ENCODE data around the gene FAM89B. TPM values are rescaled to one million over a fixed set of nuclear protein-coding genes. Genes with fewer than 3 reads are reported as not detected.
A peak's percentile ranks its signal among the peaks of the same experiment; 100 is the strongest.

The FAM89B gene
- total and polyA plus RNA-seq, 10 donors, result 34.5 to 66.1 (median 48.4) TPM

DNA sequence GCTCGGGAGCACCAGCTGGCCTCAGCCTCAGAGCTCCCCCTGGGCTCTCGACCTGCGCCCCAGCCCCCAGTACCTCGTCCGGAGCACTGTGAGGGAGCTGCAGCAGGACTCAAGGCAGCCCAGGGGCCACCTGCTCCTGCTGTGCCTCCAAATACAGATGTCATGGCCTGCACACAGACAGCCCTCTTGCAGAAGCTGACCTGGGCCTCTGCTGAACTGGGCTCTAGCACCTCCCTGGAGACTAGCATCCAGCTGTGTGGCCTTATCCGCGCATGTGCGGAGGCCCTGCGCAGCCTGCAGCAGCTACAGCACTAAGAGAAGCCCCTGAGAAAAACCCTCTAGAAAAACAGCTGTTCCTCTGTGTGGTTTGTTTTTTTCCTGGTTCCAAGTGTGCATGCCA is 918 bp upstream of the FAM89B start:
- H3K36me3 ChIP-seq, result peaks cover 0 to 25% (median 2%) of the 10 kb centered on the region in 6 donors
- no peaks in the 10 kb centered on the region for H3K27me3 ChIP-seq (replicated peaks in 1 of 7)
- TF ChIP-seq, protein P1, sequence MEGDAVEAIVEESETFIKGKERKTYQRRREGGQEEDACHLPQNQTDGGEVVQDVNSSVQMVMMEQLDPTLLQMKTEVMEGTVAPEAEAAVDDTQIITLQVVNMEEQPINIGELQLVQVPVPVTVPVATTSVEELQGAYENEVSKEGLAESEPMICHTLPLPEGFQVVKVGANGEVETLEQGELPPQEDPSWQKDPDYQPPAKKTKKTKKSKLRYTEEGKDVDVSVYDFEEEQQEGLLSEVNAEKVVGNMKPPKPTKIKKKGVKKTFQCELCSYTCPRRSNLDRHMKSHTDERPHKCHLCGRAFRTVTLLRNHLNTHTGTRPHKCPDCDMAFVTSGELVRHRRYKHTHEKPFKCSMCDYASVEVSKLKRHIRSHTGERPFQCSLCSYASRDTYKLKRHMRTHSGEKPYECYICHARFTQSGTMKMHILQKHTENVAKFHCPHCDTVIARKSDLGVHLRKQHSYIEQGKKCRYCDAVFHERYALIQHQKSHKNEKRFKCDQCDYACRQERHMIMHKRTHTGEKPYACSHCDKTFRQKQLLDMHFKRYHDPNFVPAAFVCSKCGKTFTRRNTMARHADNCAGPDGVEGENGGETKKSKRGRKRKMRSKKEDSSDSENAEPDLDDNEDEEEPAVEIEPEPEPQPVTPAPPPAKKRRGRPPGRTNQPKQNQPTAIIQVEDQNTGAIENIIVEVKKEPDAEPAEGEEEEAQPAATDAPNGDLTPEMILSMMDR (IDR thresholded peaks at IDR 0.05 in 8 of 11, conservative IDR thresholded peaks at IDR 0.05 in 3 of 11), result no peak
- TF ChIP-seq POLR2A (IDR thresholded peaks at IDR 0.05), result no peak
- no peak for TF ChIP-seq POLR2AphosphoS5 (IDR thresholded peaks at IDR 0.05)
- H3K4me1 ChIP-seq, result peaks cover 44 to 87% (median 80%) of the 10 kb centered on the region in 6 donors
- peak overlapping the region in 7 of 8 donors; percentile 82 to 95 (median 89) for H3K4me3 ChIP-seq
- no peaks in the 10 kb centered on the region for H3K9me3 ChIP-seq
- peak overlapping the region in 7 of 8 donors; percentile 93 to 99 (median 97) for H3K27ac ChIP-seq
- intact Hi-C loops (cut with DNase I; ENCODE audit: low total_unique reads), result no loop called here
- 80 to 89% (median 81%) methylated on average over 7 to 9 of the region's 9 CpGs for WGBS, 5 donors
- DNase-seq, result peak; percentile 80

DNA sequence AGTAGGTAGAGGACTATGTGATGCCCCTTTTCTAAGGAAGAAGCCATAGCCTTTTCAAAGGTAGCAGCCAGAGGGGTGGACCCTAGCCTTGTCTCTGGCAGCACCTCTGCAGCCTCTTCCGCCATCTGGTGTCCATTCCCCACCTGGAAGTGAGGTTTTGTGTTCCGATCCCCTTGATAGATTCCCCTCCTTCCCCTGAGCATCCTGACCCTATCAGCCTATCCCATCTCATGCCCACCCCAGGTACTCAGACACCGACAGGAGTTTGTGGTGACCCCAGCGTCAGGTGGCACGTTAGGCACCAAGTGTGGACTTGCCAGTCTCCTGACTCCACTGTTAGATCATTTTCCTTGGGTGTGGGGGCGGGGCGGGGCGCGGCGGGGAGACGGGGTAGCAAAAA is 398 bp upstream of the FAM89B start:
- H3K36me3 ChIP-seq, result peaks cover 0 to 25% (median 2%) of the 10 kb centered on the region in 6 donors
- intact Hi-C loops (cut with DNase I; ENCODE audit: low total_unique reads), result no loop called here
- H3K9me3 ChIP-seq, result no peaks in the 10 kb centered on the region
- peak overlapping the region; percentile 52 to 95 (median 88) for H3K4me3 ChIP-seq
- no peak for DNase-seq
- WGBS, 5 donors, result 8 to 12% (median 11%) methylated on average over 11 of the region's 11 CpGs
- peaks cover 43 to 87% (median 79%) of the 10 kb centered on the region in 6 donors for H3K4me1 ChIP-seq
- H3K27me3 ChIP-seq (replicated peaks in 1 of 7), result no peaks in the 10 kb centered on the region
- TF ChIP-seq, protein P1 (IDR thresholded peaks at IDR 0.05 in 8 of 11, conservative IDR thresholded peaks at IDR 0.05 in 3 of 11), result peak in 3 of 11 experiments; percentile 4 to 20 (median 15)
- TF ChIP-seq POLR2AphosphoS5 (IDR thresholded peaks at IDR 0.05) (no peak), POLR2A (IDR thresholded peaks at IDR 0.05) (no peak)
- H3K27ac ChIP-seq, result peak overlapping the region; percentile 88 to 99 (median 96)

DNA sequence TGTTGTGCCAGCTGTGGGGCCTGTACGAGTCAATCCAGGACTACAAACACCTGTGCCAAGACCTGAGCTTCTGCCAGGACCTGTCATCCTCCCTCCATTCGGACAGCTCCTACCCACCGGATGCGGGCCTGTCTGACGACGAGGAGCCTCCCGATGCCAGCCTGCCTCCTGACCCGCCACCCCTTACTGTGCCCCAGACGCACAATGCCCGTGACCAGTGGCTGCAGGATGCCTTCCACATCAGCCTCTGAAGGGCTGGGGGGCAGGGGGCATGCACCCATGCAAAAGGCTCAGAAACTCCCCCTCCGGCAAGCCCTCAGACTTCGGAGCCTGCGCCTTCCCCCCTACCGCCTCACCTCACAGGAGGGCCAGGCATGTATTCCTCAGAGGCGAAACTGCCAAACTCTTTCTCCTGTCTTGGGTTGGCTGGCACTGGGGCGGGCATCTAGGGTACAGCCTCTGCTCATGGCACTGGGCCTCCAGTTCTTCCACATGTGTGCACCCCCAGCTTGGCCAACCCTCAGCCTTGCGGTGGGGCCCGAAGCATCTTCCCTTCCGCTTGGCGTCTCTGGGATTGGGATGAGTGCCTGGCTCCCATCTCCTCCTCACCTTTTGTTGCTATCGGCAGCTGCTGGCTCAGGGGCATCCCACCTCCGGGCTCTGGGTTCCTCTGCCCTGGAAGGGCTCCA is 1.2 kb downstream of the FAM89B start:
- Histone ChIP-seq H3K27me3 (replicated peaks in 1 of 7) (no peaks in the 10 kb centered on the region), H3K36me3 (peaks cover 0 to 24% (median 0%) of the 10 kb centered on the region in 6 donors), H3K4me1 (peaks cover 44 to 87% (median 80%) of the 10 kb centered on the region in 6 donors), H3K9me3 (no peaks in the 10 kb centered on the region), H3K4me3 (peak overlapping the region; percentile 52 to 95 (median 88)), H3K27ac (peak overlapping the region; percentile 88 to 99 (median 96))
- peak; percentile 89 for DNase-seq
- peak in 2 of 3 donors; percentile 24 to 25 for TF ChIP-seq POLR2AphosphoS5 (IDR thresholded peaks at IDR 0.05)
- TF ChIP-seq, protein P1 (IDR thresholded peaks at IDR 0.05 in 8 of 11, conservative IDR thresholded peaks at IDR 0.05 in 3 of 11), result no peak
- 32 to 56% (median 43%) methylated on average over 12 to 22 of the region's 22 CpGs for WGBS, 5 donors
- intact Hi-C loops (cut with DNase I; ENCODE audit: low total_unique reads), result no loop called here

DNA sequence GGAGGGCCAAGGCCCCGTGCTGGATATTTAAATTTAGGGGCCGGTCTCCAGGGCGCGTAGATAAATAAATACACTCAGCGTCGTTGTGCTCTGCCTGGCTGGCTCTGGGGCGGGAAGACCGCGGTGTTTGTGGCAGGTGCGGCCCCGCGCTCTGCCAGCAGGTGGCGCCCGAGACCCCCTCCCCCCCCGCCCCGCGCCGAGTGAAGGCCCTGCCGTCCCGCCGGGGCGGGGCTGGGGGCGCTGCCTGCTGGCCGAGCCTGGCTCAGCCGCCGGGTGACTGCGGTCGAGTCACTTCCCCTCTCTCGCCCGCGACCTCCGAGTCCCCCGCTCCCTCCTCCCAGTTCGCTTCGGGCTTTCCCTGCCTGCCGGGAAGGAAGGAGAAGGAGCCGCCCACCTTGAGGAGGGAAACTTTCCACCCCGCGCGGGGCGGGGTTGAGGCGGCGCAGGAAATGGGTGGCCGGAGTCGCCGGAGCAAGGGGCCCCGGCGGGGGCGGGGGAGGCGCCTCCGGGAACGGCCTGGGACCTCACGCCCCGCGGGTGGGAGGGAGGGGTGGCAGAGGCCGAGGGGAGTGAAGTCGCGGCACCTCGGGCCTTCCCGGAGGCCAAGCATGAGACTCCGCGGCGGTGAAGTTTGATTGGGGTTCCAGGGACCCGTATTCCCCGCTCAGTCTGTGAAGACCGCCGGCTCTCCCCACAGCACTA is 1.9 kb downstream of the FAM89B start:
- Histone ChIP-seq H3K27me3 (replicated peaks in 1 of 7) (no peaks in the 10 kb centered on the region), H3K4me1 (peaks cover 36 to 87% (median 78%) of the 10 kb centered on the region in 6 donors), H3K36me3 (peaks cover 0 to 28% (median 2%) of the 10 kb centered on the region in 6 donors), H3K9me3 (no peaks in the 10 kb centered on the region), H3K4me3 (peak overlapping the region; percentile 71 to 95 (median 88)), H3K27ac (peak overlapping the region; percentile 88 to 99 (median 96))
- DNase-seq, result peak; percentile 99
- TF ChIP-seq, protein P1 (IDR thresholded peaks at IDR 0.05 in 8 of 11, conservative IDR thresholded peaks at IDR 0.05 in 3 of 11), result peak; percentile 70 to 100 (median 99)
- TF ChIP-seq POLR2A (IDR thresholded peaks at IDR 0.05), result peak in 1 of 3 donors; percentile 72
- peak; percentile 93 to 96 (median 95) for TF ChIP-seq POLR2AphosphoS5 (IDR thresholded peaks at IDR 0.05)
- intact Hi-C loops (cut with DNase I; ENCODE audit: low total_unique reads), result no loop called here
- 0 to 1% (median 0%) methylated on average over 16 to 67 of the region's 67 CpGs for WGBS, 5 donors

All from spleen (tissue), 11 donors.